GM12873 (cell line): ENCODE measurements around the gene DPYSL3.

Source experiments
- CTCF ChIP-seq: IDR thresholded peaks from 2 replicates; pipeline ENCODE4 v1.5.1; 2012; ENCODE audit warnings: low read depth, mild to moderate bottlenecking, moderate library complexity, low read length, control low read depth; ENCODE audit not compliant: insufficient read depth; ENCODE audit errors: missing control alignments

The DPYSL3 gene

DNA sequence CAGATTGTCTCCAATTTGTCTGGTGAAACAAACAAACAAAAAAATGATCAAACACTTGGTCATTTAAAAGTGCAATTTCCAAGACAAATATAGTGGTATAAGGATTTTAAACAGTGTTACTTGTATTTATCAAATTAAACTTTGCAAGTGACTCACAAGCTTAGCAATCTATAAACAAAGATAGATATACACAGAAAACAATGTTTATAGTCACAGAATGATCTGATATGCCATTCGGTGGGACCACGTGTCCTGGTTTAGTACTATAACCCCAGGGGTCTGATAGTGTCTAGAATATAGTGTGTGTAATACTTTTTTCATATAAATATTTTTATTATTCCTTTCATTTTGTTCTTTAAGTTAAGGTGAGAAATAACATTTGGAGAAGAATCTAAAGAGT is 91.3 kb downstream of the DPYSL3 start:
- TF ChIP-seq CTCF: no peak

- TF ChIP-seq CTCF: no peak
These were observed 92.6 kb downstream of the DPYSL3 start for GRCh38 chr5:147417135-147417813.

DNA sequence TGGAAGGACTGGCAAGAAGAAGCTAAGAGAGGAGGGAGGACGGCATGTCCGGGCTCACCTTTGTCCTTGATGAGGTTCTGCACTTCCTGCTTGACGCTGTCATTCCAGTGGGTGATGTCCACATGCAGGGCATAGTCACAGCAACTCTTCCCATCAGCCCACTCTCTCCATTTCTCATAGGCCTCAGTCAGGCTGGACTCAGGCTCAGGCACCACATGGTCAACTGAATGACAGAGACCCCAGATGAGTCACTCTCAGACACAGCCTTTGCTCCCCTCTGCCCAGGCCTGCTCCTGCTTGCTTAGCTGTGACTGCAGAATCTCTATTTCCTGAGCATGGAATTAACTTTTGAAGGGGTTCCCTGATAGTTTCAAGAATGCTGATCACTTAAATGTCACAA is 94.2 kb downstream of the DPYSL3 start:
- no peak for TF ChIP-seq CTCF

GRCh38 chr5:147413266-147413665 is 96.6 kb downstream of the DPYSL3 start:
- no peak for TF ChIP-seq CTCF

- no peak for TF ChIP-seq CTCF
These were observed 97.3 kb downstream of the DPYSL3 start for GRCh38 chr5:147412561-147412960.

- TF ChIP-seq CTCF: no peak
These were observed 98.2 kb downstream of the DPYSL3 start for GRCh38 chr5:147411359-147412319.
